ENCODE results near the gene UBXN6.

UBXN6 gene

GRCh38 chr19:4493104-4493928, 35.7 kb upstream of the UBXN6 start:
- DNase-seq (ENCODE audit: low spot score): no peak

GRCh38 chr19:4492337-4493103, 34.9 kb upstream of the UBXN6 start:
- DNase-seq (ENCODE audit: low spot score): no peak

- DNase-seq (ENCODE audit: low spot score): no peak
These were observed 33.9 kb upstream of the UBXN6 start for GRCh38 chr19:4491446-4491845.

GRCh38 chr19:4488496-4488895, 30.9 kb upstream of the UBXN6 start:
- no peak for DNase-seq (ENCODE audit: low spot score)

- DNase-seq (ENCODE audit: low spot score): no peak
These were observed 30.0 kb upstream of the UBXN6 start for GRCh38 chr19:4487572-4487971.

DNA sequence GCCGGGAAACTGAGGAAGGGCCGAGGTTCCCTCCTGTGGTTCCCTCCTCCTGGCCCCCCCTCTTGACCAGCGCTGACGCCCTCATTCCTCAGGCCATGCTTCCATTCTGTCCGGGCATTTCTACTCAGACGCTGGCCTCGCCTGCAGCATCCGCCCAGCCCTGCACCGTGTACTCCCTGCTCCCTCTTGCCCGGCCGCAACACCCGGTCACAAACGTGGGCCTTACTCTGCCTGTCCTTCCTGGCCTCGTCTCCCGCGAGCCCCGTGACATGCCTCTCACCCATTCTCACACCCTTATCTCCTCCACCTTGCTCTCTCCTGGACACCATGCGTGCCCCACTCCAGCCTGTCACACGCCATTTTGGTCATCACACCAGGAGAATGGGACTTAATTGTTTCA, 25.8 kb upstream of the UBXN6 start:
- no peak for DNase-seq (ENCODE audit: low spot score)

DNA sequence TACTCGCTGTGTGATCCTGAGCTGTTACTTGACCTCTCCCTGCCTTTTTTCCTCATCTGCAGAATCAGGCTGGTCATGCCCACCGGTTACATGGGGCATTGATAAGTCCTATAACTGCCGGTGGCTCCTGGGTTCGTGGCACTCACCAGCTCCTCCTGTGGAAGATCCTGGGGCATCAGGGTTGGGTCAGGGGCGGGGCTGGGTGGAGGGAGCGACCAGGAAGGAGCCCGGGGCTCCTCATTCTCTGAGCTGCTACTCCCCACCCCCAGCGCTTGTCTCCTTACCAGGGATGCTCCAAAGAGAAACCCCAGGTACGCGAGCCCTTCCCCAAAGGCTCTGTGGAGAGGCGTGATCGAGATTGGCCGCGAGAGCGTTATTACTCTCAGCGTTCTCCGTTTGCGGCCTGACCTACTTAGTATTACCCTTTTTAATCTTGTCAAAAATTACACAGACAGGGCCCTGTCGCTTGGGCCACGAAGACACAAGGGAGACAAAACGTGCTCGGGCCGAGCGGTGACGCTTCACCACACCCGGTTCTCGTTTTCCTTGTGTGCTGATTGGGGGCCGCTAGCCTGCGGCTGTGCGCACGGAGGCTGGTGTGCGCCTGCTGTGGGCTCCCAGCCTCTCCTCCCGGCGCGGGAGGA, 25.2 kb upstream of the UBXN6 start:
- no peak for DNase-seq (ENCODE audit: low spot score)

- DNase-seq (ENCODE audit: low spot score): no peak
These were observed 19.6 kb upstream of the UBXN6 start for GRCh38 chr19:4477034-4477801.

DNA sequence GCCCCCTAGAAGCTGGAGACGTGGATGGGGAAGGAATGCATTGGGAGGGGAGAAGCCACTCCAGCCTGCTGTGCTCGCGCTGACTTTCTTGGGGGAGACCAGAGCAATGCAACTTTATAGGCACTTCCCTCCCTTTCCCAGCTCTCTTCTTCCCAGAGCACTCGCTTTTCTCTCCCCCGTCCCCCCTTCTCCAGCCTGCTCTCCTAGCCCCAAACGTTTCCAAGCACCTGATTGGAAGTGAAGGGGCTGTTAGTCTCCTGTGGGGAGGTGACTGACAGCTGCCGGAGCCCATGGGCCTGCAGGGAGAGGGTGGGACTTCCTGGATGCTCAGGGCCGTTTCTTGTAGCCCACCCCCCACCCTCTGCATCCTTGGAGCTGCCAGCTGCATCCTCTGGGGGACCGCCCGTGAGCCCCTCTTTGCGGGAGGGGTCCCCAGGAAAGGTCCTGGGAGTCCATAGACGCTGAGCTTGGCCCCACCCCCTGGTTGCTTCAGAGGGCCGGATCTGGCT, 17.0 kb upstream of the UBXN6 start:
- DNase-seq (ENCODE audit: low spot score): no peak

DNA sequence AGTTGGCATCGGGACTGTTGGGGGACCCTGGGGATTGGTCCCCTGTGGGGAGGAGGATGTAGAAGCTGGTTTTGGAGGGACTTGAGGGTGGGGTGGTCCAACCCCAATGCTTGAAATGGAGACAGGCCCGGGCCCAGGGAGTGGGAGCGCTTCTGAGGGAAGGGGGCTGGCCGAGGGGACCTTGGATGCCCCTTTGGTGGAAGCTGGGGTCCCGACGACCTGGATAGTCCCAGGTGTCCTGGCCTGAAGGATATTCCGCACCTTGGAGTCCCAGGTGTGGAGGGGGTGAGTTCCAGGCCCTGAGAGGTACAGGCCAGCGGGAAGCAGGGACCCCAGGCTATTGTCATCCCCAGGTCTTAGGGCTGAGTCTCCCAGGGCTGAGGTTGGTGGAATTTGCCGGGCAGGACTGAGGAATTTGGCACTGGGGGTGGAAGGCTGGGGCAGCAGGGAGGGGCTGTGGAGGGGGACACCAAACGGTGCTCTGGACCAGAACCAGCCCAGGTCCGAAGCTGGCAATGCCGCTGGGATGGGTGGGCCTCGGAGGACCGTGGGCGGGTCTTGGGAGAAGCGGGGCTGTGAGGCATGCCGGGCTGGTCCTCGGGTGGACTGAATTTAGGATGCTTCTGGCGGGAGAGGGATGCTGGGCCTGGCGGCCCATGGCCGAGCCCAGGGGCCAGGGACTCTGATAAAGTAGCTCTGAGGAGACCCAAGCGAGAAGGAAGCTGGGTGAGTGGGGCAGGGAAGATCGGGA, 16.3 kb upstream of the UBXN6 start:
- DNase-seq (ENCODE audit: low spot score): no peak

DNA sequence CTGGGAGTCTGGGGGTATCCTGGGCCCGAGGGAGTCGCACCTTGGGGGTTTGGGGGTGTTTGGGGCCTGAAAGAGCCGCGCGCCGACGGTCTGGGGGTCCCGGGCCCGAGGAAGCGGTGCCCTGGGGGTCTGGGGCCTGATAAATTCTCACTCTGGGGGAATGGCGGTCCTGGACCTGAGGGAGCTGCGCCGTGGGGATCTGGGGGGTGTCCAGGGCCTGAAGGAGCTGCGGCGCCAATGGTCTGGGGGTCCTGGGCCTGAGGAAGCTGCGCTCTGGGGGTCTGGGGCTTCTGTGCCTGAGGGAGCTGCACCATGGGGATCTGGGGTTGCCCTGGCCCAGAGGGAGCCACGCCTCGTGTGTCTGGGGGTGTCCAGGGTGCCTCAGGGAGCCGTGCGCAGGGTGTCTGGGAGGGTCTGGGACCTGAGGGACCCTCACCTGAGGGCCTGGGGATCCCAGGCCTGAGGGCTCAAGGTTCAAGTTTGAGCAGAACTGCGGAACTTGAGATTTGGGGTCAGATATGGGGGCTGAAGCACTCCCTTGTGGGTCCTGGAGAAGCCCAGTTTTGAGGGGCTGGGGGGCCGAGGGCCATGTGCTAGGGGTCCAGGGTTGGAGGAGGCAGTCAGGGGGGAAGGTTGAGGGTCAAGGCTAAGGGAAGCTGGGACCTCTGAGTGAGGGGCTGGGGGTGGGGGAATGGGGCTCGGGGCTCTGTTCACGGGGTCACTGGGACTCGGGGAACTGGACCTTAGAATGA, 15.6 kb upstream of the UBXN6 start:
- no peak for DNase-seq (ENCODE audit: low spot score)

DNA sequence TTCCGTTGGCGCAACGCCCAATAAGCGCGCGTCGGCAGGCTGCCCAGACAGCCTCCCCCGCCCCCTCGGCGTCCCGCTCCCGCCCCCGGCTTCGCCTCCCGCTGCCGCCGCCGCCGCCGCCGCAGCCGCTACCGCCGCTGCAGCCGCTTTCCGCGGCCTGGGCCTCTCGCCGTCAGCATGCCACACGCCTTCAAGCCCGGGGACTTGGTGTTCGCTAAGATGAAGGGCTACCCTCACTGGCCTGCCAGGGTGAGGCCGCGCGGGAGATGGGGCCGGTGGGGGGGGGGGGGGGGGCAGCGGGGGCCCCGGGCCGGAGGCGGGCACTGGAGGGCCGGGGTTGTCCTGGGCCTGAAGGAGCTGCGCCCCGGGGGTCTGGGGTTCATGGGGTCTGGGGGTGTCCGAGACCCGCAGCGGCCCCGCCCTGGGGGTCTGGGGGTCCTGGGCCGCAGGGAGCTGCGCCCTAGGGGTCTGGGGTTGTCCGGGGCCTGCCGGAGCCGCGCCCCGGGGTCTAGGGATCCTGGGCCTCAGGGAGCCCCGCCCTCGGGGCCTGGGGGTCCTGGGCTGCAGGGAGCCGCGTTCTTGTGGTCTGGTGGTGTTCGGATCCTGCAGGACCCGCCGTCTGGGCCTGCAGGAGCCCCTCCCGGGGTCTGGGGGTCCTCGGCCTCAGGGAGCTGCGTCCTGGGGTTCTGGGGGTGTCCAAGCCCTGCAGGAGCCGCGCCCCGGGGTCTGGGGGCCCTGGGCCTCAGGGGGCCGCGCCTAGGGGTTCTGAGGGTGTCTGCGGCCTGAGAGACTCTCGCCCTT, 14.8 kb upstream of the UBXN6 start, which contains the start of gene HDGFL2:
Gene HDGFL2, plus strand, starts transcription at position 124 of the 801 bp plus-strand sequence. Its CDS starts 54 bp downstream, at position 178.
- no peak for DNase-seq (ENCODE audit: low spot score)

DNA sequence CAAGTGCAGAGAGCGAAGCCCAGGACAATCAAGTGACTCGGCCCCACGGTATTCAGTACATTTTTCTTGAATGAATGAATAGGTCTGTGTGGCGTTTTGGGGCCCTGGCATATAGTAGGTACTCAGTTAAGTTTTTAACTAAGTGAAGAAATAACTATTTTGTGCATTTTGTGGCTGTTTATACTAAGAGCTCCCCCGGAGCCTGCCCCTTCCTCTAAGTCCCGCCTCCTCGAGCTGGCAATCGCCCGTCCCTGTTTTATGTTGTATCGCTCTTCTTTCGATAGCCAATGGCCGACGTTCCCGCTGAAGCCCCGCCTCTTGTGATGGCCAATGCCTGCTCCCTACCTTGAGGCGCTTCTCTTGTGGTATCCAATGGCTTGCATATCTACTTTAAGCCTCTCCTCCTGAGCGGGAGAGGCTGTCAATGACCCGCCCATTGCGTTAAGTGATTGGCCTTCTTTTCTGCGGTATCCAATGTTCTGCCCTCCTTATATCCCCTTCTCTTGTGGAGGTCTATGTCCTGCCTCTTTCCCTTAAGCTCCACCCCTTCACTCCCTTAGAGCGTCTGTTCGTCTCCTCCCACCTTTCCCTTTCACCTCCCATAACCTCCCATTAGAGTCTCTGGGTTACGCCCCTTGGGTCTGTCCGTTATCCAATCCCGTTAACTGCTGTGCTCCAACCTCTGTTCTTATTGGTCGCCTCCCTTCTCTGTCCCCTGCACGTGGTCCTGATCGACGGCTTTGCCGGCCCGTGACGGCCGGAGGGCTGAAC, 14.0 kb upstream of the UBXN6 start:
- DNase-seq (ENCODE audit: low spot score): peak; percentile 99

- no peak for DNase-seq (ENCODE audit: low spot score)
These were observed 10.2 kb upstream of the UBXN6 start for GRCh38 chr19:4467835-4468234.

GRCh38 chr19:4464815-4465581, 7.4 kb upstream of the UBXN6 start:
- DNase-seq (ENCODE audit: low spot score): no peak

DNA sequence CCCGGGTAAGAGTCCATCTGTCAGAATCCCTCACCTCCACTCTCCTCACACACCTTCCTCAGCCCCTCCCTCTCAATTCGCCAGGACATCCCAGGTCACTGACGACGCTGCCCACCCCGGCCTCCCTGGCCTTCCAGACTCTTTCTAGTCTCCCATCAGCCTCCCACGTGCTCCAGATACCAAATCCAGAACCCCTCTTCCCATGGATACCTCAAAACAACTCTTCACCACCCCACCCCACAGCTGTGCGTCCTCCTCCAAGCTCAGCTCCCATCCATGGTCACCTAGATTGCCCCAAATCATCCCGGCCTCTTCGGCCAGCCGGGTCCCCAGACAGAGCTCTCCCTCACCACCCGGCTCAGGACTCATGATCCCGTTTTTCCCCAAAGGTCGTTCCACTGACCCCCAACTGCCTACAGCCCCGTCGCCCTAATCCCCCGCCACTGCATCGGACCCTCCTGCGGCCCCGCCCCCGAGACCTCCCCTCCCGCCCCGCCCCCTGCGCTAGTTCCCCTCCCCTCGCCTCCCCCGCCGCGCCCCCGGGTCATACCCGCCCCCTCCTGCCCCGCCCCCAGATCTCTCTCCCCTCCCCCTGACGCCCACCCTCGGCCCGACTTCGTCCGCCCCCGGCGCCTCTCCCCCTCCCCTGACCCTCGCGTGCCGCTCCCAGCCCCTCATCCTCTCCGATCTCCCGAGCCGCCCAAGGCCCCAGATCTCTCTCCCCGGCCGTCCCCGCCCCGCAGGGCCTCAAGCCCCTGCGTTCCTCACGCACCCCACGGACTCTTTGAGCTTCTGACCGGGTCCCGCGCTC, 546 bp downstream of the UBXN6 start:
- peak; percentile 71 for DNase-seq (ENCODE audit: low spot score)

GRCh38 chr19:4456476-4456842, 1.1 kb downstream of the UBXN6 start:
- DNase-seq (ENCODE audit: low spot score): no peak
